ENCODE results near the gene C14orf132.

- TF ChIP-seq EZH2 (IDR thresholded peaks at IDR 0.05; ENCODE audit: borderline replicate concordance) (no peak), CTCF (IDR thresholded peaks at IDR 0.05; ENCODE audit: poor library complexity) (no peak)
Observed at GRCh38 chr14:96038558-96038919, 623 bp upstream of the C14orf132 start.
